Measurements from ENCODE around the gene TRIM3.

TRIM3 gene

DNA sequence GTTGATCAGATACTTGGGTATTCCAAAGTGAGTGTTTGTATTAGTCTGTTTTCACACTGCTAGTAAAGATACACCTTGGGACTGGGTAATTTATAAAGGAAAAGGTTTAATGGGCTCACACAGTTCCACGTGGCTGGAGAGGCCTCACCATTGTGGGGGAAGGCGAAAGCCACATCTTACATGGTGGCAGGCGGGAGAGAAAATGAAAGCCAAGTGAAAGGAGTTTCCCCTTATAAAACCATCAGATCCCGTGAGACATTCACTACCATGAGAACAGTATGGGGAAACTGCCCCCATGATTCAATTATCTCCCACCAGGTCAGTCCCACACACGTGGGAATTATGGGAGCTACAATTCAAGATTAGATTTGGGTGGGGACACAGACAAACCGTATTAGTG is 14.6 kb upstream of the TRIM3 start:
- Histone ChIP-seq H3K79me2 (ENCODE audit: insufficient read depth, low read length) (0 out of 2 replicates have a peak, but pooled peaks cover 2% of the 10 kb centered on the region), H3K4me3 (ENCODE audit: low read depth, low read length, poor library complexity, severe bottlenecking) (no peak overlapping the region), H3F3A (ENCODE audit: insufficient read depth, low read length) (no peaks in the 10 kb centered on the region), H3K9ac (ENCODE audit: low read length) (no peak overlapping the region), H3K27ac (ENCODE audit: low read depth, low read length, poor library complexity, severe bottlenecking) (no peak overlapping the region), H3K9me3 (ENCODE audit: low read length) (no peaks in the 10 kb centered on the region), H4K20me1 (ENCODE audit: insufficient read depth, low read length) (no peaks in the 10 kb centered on the region), H3K36me3 (ENCODE audit: insufficient read depth, low read length) (peaks cover 79% of the 10 kb centered on the region), H3K4me2 (ENCODE audit: low read length) (no peak overlapping the region), H2AFZ (ENCODE audit: low read length) (no peak overlapping the region), H3K9me2 (ENCODE audit: low read depth, low read length) (no peaks in the 10 kb centered on the region), H3K4me1 (ENCODE audit: insufficient read depth, low read length, severe bottlenecking) (no peaks in the 10 kb centered on the region), H3K27me3 (ENCODE audit: insufficient read depth, low read length) (no peaks in the 10 kb centered on the region)
- TF ChIP-seq, protein P1, sequence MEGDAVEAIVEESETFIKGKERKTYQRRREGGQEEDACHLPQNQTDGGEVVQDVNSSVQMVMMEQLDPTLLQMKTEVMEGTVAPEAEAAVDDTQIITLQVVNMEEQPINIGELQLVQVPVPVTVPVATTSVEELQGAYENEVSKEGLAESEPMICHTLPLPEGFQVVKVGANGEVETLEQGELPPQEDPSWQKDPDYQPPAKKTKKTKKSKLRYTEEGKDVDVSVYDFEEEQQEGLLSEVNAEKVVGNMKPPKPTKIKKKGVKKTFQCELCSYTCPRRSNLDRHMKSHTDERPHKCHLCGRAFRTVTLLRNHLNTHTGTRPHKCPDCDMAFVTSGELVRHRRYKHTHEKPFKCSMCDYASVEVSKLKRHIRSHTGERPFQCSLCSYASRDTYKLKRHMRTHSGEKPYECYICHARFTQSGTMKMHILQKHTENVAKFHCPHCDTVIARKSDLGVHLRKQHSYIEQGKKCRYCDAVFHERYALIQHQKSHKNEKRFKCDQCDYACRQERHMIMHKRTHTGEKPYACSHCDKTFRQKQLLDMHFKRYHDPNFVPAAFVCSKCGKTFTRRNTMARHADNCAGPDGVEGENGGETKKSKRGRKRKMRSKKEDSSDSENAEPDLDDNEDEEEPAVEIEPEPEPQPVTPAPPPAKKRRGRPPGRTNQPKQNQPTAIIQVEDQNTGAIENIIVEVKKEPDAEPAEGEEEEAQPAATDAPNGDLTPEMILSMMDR (IDR thresholded peaks at IDR 0.05; ENCODE audit: low read length): no peak
- no peak for TF ChIP-seq EZH2 (IDR thresholded peaks at IDR 0.05; ENCODE audit: borderline replicate concordance, low read length)

DNA sequence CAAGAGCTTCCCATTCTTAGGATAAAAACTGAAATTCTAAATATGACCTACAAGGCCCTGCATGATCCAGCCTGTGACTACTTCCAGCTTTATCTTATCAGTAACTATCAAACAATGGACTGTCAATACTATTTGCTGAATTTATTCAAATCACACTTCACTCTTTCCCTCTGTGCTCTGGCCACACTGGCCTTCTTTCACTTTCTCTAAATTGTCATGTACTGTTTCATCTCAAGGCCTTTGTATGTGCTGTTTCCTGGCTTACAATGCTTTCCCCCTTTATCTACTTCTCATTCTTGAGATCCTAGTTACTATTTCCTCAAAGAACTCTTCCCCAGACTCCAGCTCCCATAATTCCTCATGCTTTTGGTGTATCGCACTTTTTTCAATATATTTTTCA is 13.2 kb upstream of the TRIM3 start:
- Histone ChIP-seq H3K27ac (ENCODE audit: low read depth, low read length, poor library complexity, severe bottlenecking) (no peak overlapping the region), H3K79me2 (ENCODE audit: insufficient read depth, low read length) (peaks cover 16% of the 10 kb centered on the region), H3K4me3 (ENCODE audit: low read depth, low read length, poor library complexity, severe bottlenecking) (no peak overlapping the region), H3F3A (ENCODE audit: insufficient read depth, low read length) (no peaks in the 10 kb centered on the region), H2AFZ (ENCODE audit: low read length) (no peak overlapping the region), H3K9ac (ENCODE audit: low read length) (no peak overlapping the region), H3K4me1 (ENCODE audit: insufficient read depth, low read length, severe bottlenecking) (peaks cover 10% of the 10 kb centered on the region), H4K20me1 (ENCODE audit: insufficient read depth, low read length) (no peaks in the 10 kb centered on the region), H3K9me2 (ENCODE audit: low read depth, low read length) (no peaks in the 10 kb centered on the region), H3K4me2 (ENCODE audit: low read length) (no peak overlapping the region), H3K9me3 (ENCODE audit: low read length) (no peaks in the 10 kb centered on the region), H3K36me3 (ENCODE audit: insufficient read depth, low read length) (peaks cover 81% of the 10 kb centered on the region), H3K27me3 (ENCODE audit: insufficient read depth, low read length) (no peaks in the 10 kb centered on the region)
- TF ChIP-seq, protein P1 (IDR thresholded peaks at IDR 0.05; ENCODE audit: low read length): no peak
- no peak for TF ChIP-seq EZH2 (IDR thresholded peaks at IDR 0.05; ENCODE audit: borderline replicate concordance, low read length)

- Histone ChIP-seq H3K36me3 (ENCODE audit: insufficient read depth, low read length) (peaks cover 75% of the 10 kb centered on the region), H3K9me2 (ENCODE audit: low read depth, low read length) (no peaks in the 10 kb centered on the region), H3K4me2 (ENCODE audit: low read length) (no peak overlapping the region), H3K9me3 (ENCODE audit: low read length) (no peaks in the 10 kb centered on the region), H3K4me3 (ENCODE audit: low read depth, low read length, poor library complexity, severe bottlenecking) (no peak overlapping the region), H3K79me2 (ENCODE audit: insufficient read depth, low read length) (peaks cover 22% of the 10 kb centered on the region), H2AFZ (ENCODE audit: low read length) (no peak overlapping the region), H3K9ac (ENCODE audit: low read length) (no peak overlapping the region), H3F3A (ENCODE audit: insufficient read depth, low read length) (no peaks in the 10 kb centered on the region), H3K27ac (ENCODE audit: low read depth, low read length, poor library complexity, severe bottlenecking) (no peak overlapping the region), H4K20me1 (ENCODE audit: insufficient read depth, low read length) (no peaks in the 10 kb centered on the region), H3K27me3 (ENCODE audit: insufficient read depth, low read length) (no peaks in the 10 kb centered on the region), H3K4me1 (ENCODE audit: insufficient read depth, low read length, severe bottlenecking) (peaks cover 11% of the 10 kb centered on the region)
- TF ChIP-seq, protein P1 (IDR thresholded peaks at IDR 0.05; ENCODE audit: low read length): no peak
- no peak for TF ChIP-seq EZH2 (IDR thresholded peaks at IDR 0.05; ENCODE audit: borderline replicate concordance, low read length)
Measured at GRCh38 chr11:6486256-6486655, 12.5 kb upstream of the TRIM3 start.

All from OCI-LY1 (cell line).